ENCODE measurements around the gene XK. TPM values are rescaled to one million over a fixed set of nuclear protein-coding genes. Genes with fewer than 3 reads are reported as not detected.

XK gene
- total and polyA plus RNA-seq, 2 of the 4 experiments (the other 2 are of a cell fraction), result under 0.01 to 0.02 TPM

DNA sequence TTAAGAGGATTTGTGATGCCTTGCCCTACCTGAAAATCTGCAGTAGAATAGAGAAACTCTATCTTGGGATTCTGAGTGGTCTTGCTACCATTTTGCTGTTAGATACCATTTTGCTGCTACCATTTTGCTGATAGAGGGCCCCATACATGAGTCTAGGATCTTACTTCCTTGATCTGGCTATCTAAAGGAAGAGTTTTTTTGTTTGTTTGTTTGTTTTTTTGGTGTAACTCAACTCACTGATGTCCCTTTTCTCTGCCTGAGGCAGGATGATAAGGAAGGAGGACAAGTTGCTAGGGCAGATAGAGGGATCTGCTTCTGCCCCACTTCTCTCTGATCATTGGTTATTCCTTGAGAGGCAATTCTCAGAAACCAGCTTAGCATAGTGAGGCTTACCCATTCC is 31.0 kb downstream of the XK start:
- no peak overlapping the region for H4K8ac ChIP-seq (ENCODE audit: low read depth in 2 of 2, low read length in 2 of 2)
- no peak overlapping the region for H2BK120ac ChIP-seq (ENCODE audit: low read depth, low read length)
- H3K18ac ChIP-seq (ENCODE audit: low read depth, low read length), result no peak overlapping the region
- no peaks in the 10 kb centered on the region for H3K27me3 ChIP-seq (ENCODE audit: control insufficient read depth, insufficient read depth, low read length)
- no peak overlapping the region for H3K4ac ChIP-seq (ENCODE audit: low read depth, low read length)
- H3K4me2 ChIP-seq (ENCODE audit: low read depth, low read length), result no peak overlapping the region
- no peak for DNase-seq
- H3K23ac ChIP-seq (ENCODE audit: low read depth, low read length), result no peak overlapping the region
- no peak for ATAC-seq (ENCODE audit: low read depth)
- H3K4me3 ChIP-seq (ENCODE audit: insufficient read depth, low read depth, low read length), result no peak overlapping the region
- H2AFZ ChIP-seq (replicated peaks; ENCODE audit: low read length, poor library complexity), result no peak overlapping the region
- no peak for TF ChIP-seq BHLHE40 (IDR thresholded peaks at IDR 0.05; ENCODE audit: low read depth, low read length)
- TF ChIP-seq FOS (IDR thresholded peaks at IDR 0.05; ENCODE audit: low read depth, low read length), result no peak
- TF ChIP-seq POLR2A (IDR thresholded peaks at IDR 0.05; ENCODE audit: low read depth, low read length), result no peak
- TF ChIP-seq, protein P1, sequence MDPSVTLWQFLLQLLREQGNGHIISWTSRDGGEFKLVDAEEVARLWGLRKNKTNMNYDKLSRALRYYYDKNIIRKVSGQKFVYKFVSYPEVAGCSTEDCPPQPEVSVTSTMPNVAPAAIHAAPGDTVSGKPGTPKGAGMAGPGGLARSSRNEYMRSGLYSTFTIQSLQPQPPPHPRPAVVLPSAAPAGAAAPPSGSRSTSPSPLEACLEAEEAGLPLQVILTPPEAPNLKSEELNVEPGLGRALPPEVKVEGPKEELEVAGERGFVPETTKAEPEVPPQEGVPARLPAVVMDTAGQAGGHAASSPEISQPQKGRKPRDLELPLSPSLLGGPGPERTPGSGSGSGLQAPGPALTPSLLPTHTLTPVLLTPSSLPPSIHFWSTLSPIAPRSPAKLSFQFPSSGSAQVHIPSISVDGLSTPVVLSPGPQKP (IDR thresholded peaks at IDR 0.05; ENCODE audit: borderline replicate concordance, low read depth, low read length), result no peak
- TF ChIP-seq MXI1 (IDR thresholded peaks at IDR 0.05; ENCODE audit: borderline replicate concordance, low read depth, low read length), result no peak
- no peak for TF ChIP-seq RAD21 (IDR thresholded peaks at IDR 0.05; ENCODE audit: low read length)
- no peak for TF ChIP-seq SMC3 (IDR thresholded peaks at IDR 0.05; ENCODE audit: low read depth, low read length)
- TF ChIP-seq NFE2L2 (IDR thresholded peaks at IDR 0.05; ENCODE audit: low read depth, low read length), result no peak
- TF ChIP-seq RCOR1 (IDR thresholded peaks at IDR 0.05; ENCODE audit: insufficient replicate concordance, low read length), result no peak
- TF ChIP-seq CHD1 (IDR thresholded peaks at IDR 0.05; ENCODE audit: low read depth, low read length), result no peak
- no peak for TF ChIP-seq MAZ (IDR thresholded peaks at IDR 0.05; ENCODE audit: borderline replicate concordance, low read depth, low read length)
- no peak for TF ChIP-seq CTCF (conservative IDR thresholded peaks at IDR 0.05; ENCODE audit: low read depth, low read length)
- no peak for TF ChIP-seq RFX5 (IDR thresholded peaks at IDR 0.05; ENCODE audit: low read depth, low read length)
- no peak for TF ChIP-seq CEBPB (IDR thresholded peaks at IDR 0.05; ENCODE audit: low read depth, low read length)
- TF ChIP-seq, protein P2, sequence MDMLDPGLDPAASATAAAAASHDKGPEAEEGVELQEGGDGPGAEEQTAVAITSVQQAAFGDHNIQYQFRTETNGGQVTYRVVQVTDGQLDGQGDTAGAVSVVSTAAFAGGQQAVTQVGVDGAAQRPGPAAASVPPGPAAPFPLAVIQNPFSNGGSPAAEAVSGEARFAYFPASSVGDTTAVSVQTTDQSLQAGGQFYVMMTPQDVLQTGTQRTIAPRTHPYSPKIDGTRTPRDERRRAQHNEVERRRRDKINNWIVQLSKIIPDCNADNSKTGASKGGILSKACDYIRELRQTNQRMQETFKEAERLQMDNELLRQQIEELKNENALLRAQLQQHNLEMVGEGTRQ (IDR thresholded peaks at IDR 0.05; ENCODE audit: low read depth, low read length), result no peak
- TF ChIP-seq MAFK (IDR thresholded peaks at IDR 0.05; ENCODE audit: low read depth, low read length), result no peak
- no peak overlapping the region for H4K5ac ChIP-seq (ENCODE audit: low read depth, low read length)
- H2BK20ac ChIP-seq (ENCODE audit: low read depth, low read length), result no peak overlapping the region
- no peak overlapping the region for H2BK5ac ChIP-seq (ENCODE audit: low read depth, low read length, poor library complexity, severe bottlenecking)
- H2BK15ac ChIP-seq (ENCODE audit: low read depth, low read length), result no peak overlapping the region
- BruUV-seq (replicated peaks), result no TSS peak
- H2AK5ac ChIP-seq (ENCODE audit: low read depth, low read length), result no peak overlapping the region
- no peak overlapping the region for H3K56ac ChIP-seq (ENCODE audit: extremely low read depth, insufficient read depth, low read length)
- intact Hi-C loops (cut with micrococcal nuclease) (no loop called here), dilution Hi-C loops (cut with HindIII; ENCODE audit: low sequenced_read_pairs, unreplicated experiment) (no loop called here), in situ Hi-C loops (cut with MboI; ENCODE audit: low sequenced_read_pairs) (no loop called here)
- H3K9ac ChIP-seq (ENCODE audit: low read depth, low read length), result no peak overlapping the region
- no peak overlapping the region for H2AK9ac ChIP-seq (replicated peaks; ENCODE audit: low read depth, low read length, poor library complexity)
- H3K79me1 ChIP-seq (ENCODE audit: low read depth in 1 of 2, low read length in 2 of 2), result no peaks in the 10 kb centered on the region
- no peaks in the 10 kb centered on the region for H3K9me3 ChIP-seq (ENCODE audit: control insufficient read depth, insufficient read depth, low read length)
- H3K14ac ChIP-seq (replicated peaks; ENCODE audit: low read depth, low read length), result no peak overlapping the region
- ChIA-PET POLR2A (ENCODE audit: unreplicated experiment) (no interaction called here), CTCF (interaction anchor here (0.7 kb wide), 1 partner anchor 98 kb away, joined by 3 read pairs; no protein-coding TSS in a partner anchor)
- H4K20me1 ChIP-seq (ENCODE audit: insufficient read depth, low read length), result no peaks in the 10 kb centered on the region
- H3K27ac ChIP-seq (ENCODE audit: insufficient read depth, low read length), result no peak overlapping the region
- no peaks in the 10 kb centered on the region for H3K9me1 ChIP-seq (ENCODE audit: insufficient read depth, low read length)
- H3K36me3 ChIP-seq (ENCODE audit: control insufficient read depth, insufficient read depth, low read length), result no peaks in the 10 kb centered on the region
- H3K4me1 ChIP-seq (ENCODE audit: control insufficient read depth, insufficient read depth, low read length), result no peaks in the 10 kb centered on the region
- H4K91ac ChIP-seq (ENCODE audit: insufficient read depth, low read depth, low read length), result no peak overlapping the region
